Measurements from ENCODE around the gene SSBP4.

Gene SSBP4

GRCh38 chr19:18481505-18482222, 62.5 kb downstream of the SSBP4 start:
- no peak for DNase-seq

GRCh38 chr19:18483119-18483890, 64.1 kb downstream of the SSBP4 start:
- no peak for DNase-seq
